Activated naive CD4-positive, alpha-beta T cell treated with anti-CD3 and anti-CD28 coated beads for 36 hours (primary cell): ENCODE results near the gene PGRMC2. TPM values are rescaled to one million over a fixed set of nuclear protein-coding genes. Genes with fewer than 3 reads are reported as not detected.

Source experiments
- CTCF ChIA-PET: fragments of 350-600 bp; sonication (Branson Sonifier 250); formaldehyde crosslinking; loops from one replicate; lab custom pipeline; 2021; ENCODE audit warnings: antibody characterized with exemption; lab: Charles Lee
- DNase-seq: peaks from one replicate; pipeline ENCODE4 v3.0.0-alpha.2; 2020
- H3K27ac Mint-ChIP-seq: one replicate; pipeline ENCODE4 v1.8.0; 2021; ENCODE audit warnings: mild to moderate bottlenecking, mixed read lengths
- H3K27me3 Mint-ChIP-seq: one replicate; pipeline ENCODE4 v1.8.0; 2021; ENCODE audit warnings: low read depth, mixed read lengths
- H3K36me3 Mint-ChIP-seq: one replicate; pipeline ENCODE4 v1.8.0; 2021; ENCODE audit warnings: low read depth, mixed read lengths
- H3K4me1 Mint-ChIP-seq: one replicate; pipeline ENCODE4 v1.8.0; 2021; ENCODE audit warnings: low read depth, mixed read lengths
- H3K4me3 Mint-ChIP-seq: one replicate; pipeline ENCODE4 v1.8.0; 2021; ENCODE audit warnings: mild to moderate bottlenecking, moderate library complexity, mixed read lengths
- H3K9me3 Mint-ChIP-seq: one replicate; pipeline ENCODE4 v1.8.0; 2021; ENCODE audit warnings: mixed read lengths
- intact Hi-C: fragments of 100-400 bp; cut with micrococcal nuclease; formaldehyde crosslinking; loops from one replicate; pipeline ENCODE4 v1.15.1; 2023
- total RNA-seq, 2 experiments: library from RNA; stranded (reverse); gene quantifications; one replicate each; pipeline ENCODE4 v1.2.3, GENCODE V29; 2021

Gene PGRMC2, protein sequence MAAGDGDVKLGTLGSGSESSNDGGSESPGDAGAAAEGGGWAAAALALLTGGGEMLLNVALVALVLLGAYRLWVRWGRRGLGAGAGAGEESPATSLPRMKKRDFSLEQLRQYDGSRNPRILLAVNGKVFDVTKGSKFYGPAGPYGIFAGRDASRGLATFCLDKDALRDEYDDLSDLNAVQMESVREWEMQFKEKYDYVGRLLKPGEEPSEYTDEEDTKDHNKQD
- 10 to 100 TPM; 19.2 to 22.0 TPM for total RNA-seq

DNA sequence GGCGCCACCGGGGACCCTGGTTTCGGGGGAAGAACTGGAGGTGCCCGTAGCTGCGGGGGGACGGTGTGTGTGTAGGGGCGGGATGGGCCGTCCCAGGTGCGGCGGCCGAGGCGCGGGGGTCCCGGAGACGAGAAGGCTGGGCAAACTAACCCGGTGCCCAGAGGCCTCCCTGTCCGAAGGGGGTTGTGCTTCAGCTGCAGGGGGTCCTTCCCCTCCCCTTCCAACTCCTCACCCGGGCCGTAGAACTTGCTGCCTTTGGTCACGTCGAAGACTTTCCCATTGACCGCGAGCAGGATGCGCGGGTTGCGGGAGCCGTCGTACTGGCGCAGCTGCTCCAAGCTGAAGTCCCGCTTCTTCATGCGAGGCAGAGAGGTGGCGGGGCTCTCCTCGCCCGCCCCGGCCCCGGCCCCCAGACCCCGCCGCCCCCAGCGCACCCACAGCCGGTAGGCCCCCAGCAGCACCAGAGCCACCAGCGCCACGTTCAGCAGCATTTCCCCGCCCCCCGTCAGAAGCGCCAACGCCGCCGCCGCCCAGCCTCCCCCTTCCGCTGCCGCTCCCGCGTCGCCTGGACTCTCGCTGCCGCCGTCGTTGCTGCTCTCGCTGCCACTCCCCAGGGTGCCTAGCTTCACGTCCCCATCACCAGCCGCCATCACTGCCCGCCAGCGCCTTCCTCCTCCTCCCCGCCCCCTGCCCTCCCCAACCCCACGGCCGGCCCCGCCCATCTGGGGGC, at the start of gene PGRMC2:
Gene PGRMC2, minus strand, starts transcription at position 673 of the 730 bp plus-strand sequence. Its CDS starts 23 bp downstream, at position 650.
- peak within 1 kb of the TSS; percentile 92 for H3K27ac Mint-ChIP-seq
- peak within 1 kb of the TSS; percentile 76 for H3K4me3 Mint-ChIP-seq
- no peaks in the 10 kb centered on the region for H3K27me3 Mint-ChIP-seq
- H3K9me3 Mint-ChIP-seq: no peaks in the 10 kb centered on the region
- DNase-seq: peak; percentile 54
- peaks cover 32% of the 10 kb centered on the region for H3K4me1 Mint-ChIP-seq
- intact Hi-C loops: loop anchor here (1.0 to 5.0 kb wide), 5 partner anchors 227 to 655 kb away; partner anchors contain the start of gene INTU
- H3K36me3 Mint-ChIP-seq: peaks cover 10% of the 10 kb centered on the region
- CTCF ChIA-PET: interaction anchor here (0.7 to 1.1 kb wide), 3 partner anchors 11 to 575 kb away, joined by 3 read pairs; no protein-coding TSS in a partner anchor

DNA sequence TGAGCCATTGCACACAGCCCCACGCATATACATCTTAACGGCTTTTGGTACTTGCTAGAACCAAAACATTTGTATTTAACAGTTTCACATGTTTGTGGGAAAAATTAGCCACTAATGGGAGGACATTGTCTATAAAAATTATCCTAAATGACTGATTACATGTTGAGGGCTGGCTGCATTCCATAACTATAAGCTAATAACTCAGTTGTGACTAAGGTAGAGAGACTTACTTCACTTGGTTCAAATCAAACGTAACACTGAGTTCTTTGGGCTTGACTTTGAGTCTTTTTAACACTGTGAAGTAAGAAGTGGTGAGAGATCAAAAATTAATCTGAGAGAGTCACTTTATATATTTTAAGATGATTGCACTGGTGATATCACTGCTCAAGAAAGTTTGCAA, 47.9 kb upstream of the PGRMC2 start:
- H3K4me3 Mint-ChIP-seq: no peak overlapping the region
- no peak for DNase-seq
- H3K4me1 Mint-ChIP-seq: no peaks in the 10 kb centered on the region
- no peak overlapping the region for H3K27ac Mint-ChIP-seq
- intact Hi-C loops: no loop called here
- H3K36me3 Mint-ChIP-seq: no peaks in the 10 kb centered on the region
- no peaks in the 10 kb centered on the region for H3K27me3 Mint-ChIP-seq
- CTCF ChIA-PET: no interaction called here
- H3K9me3 Mint-ChIP-seq: no peaks in the 10 kb centered on the region

DNA sequence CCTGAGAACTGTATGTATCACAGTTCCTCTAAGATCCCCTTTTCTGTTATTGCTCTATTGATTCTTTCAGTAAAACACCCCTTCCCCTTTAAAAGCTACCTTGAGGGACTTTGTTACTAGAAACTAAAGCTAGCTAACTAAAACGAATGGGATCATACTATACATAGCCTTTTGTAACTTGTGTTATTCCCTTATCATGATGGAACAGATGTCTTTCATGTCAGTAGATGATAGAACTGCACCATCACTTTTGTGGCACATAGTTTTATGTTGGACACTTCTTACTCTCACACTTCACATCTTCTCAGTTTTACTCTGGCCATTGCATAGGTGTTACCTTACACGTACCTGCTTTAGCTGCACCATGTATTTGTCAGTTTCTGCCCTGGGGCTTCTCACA, 46.6 kb upstream of the PGRMC2 start:
- Mint-ChIP-seq H3K4me3 (no peak overlapping the region), H3K27ac (no peak overlapping the region), H3K36me3 (no peaks in the 10 kb centered on the region), H3K4me1 (no peaks in the 10 kb centered on the region), H3K9me3 (no peaks in the 10 kb centered on the region), H3K27me3 (no peaks in the 10 kb centered on the region)
- no peak for DNase-seq
- CTCF ChIA-PET: interaction anchor here (0.6 kb wide), 2 partner anchors 18 to 42 kb away, joined by 4 read pairs; no protein-coding TSS in a partner anchor
- intact Hi-C loops: no loop called here

DNA sequence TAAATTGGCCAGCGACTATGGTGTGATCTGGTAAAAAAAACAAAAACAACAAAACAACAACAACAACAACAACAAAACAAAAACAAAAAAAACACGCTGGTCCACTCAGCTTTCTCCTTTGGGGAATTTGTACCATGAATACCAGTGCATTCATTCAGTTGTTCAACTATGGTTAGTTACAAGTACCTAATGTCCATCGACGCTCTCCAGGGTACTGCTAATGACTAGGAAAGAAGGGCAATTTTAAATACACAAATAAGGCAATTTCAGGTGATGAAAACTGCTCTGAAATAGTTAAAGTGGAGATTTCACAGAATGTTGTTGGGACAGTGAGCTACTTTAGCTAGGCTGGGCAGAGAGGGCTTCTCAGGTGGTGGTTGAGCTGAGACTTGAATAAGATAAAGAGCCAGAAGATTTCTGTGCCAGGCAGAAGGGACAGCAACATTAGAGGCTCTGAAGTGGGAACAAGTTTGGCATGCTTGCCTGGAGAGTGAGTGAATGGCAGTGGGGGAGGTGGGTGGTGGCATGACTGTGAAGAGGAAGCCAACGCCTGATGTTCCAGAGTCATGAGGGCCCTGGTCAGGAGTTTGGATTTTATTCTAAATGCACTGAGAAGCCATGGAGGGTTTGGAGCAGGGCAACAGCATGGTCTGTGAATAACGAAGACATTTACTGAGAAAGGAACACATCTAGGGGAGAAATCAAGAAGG, 45.9 kb upstream of the PGRMC2 start:
- no peak for DNase-seq
- no peak overlapping the region for H3K27ac Mint-ChIP-seq
- no peaks in the 10 kb centered on the region for H3K4me1 Mint-ChIP-seq
- CTCF ChIA-PET: interaction anchor here (0.6 kb wide), 1 partner anchor 42 kb away, joined by 4 read pairs; no protein-coding TSS in a partner anchor
- no peak overlapping the region for H3K4me3 Mint-ChIP-seq
- no peaks in the 10 kb centered on the region for H3K36me3 Mint-ChIP-seq
- no peaks in the 10 kb centered on the region for H3K9me3 Mint-ChIP-seq
- no peaks in the 10 kb centered on the region for H3K27me3 Mint-ChIP-seq
- intact Hi-C loops: no loop called here

DNA sequence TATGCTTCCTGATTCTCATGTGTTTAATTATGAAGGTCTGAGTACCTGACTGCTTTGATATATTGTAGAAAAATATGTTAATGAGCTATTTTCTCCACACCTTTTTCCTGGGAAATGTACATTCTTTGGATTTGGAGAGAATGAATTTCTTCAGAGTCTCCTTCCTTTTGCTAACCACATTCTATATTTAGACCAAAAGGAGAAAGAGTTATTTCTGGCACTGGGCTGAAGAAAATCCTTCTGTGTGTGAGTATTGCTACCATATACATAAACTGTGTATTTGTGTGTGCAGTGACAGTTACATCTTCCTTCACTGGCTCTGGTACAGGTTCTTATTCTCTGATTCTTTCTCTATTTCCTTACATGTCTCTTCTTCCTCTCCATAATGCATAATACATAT, 44.5 kb upstream of the PGRMC2 start:
- Mint-ChIP-seq H3K27me3 (no peaks in the 10 kb centered on the region), H3K27ac (no peak overlapping the region), H3K4me1 (no peaks in the 10 kb centered on the region), H3K4me3 (no peak overlapping the region), H3K9me3 (no peaks in the 10 kb centered on the region), H3K36me3 (peaks cover 1% of the 10 kb centered on the region)
- CTCF ChIA-PET: no interaction called here
- intact Hi-C loops: no loop called here
- DNase-seq: no peak

DNA sequence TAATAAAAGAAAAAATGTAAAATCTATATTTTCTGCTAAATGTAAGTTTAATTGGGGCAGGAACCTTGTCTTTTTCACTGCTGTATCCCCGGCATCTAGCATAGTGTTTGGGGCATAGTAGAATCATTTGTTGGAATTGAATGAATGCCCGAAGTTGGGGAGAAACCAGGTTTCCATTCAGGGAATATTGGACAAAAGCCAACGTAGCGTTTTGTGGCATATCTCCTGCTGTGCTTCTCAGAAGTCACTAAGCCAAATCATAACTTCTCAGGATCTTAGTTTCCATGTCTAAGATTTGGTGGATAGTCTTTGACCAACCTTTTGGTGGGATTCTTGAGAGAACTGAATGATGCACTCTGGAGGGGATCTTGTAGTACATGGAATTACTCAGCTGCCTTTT, 42.0 kb upstream of the PGRMC2 start:
- H3K4me3 Mint-ChIP-seq: no peak overlapping the region
- DNase-seq: no peak
- intact Hi-C loops: no loop called here
- no peaks in the 10 kb centered on the region for H3K9me3 Mint-ChIP-seq
- H3K36me3 Mint-ChIP-seq: peaks cover 1% of the 10 kb centered on the region
- no peaks in the 10 kb centered on the region for H3K4me1 Mint-ChIP-seq
- no peaks in the 10 kb centered on the region for H3K27me3 Mint-ChIP-seq
- no peak overlapping the region for H3K27ac Mint-ChIP-seq
- CTCF ChIA-PET: interaction anchor here (1.0 kb wide), 1 partner anchor 13 kb away, joined by 3 read pairs; no protein-coding TSS in a partner anchor

DNA sequence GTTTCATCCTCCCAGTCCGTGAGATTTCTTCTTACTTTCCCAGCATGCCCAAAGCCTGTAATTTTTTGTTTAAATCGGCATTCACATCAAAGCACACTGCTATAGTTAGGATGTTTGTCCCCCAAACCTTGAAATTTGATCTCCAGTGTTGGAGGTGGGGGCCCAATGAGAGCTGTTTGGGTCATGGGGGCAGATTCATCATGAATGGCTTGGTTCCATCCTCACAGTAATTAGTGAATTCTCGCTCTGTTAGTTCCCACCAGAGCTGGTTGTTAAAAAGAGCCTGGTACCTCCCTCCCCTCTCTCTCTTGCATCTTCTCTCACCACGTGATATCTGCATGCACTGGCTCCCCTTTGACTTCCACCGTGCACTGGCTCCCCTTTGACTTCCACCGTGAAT, 40.5 kb upstream of the PGRMC2 start:
- no peak for DNase-seq
- Mint-ChIP-seq H3K27me3 (no peaks in the 10 kb centered on the region), H3K4me1 (no peaks in the 10 kb centered on the region), H3K9me3 (no peaks in the 10 kb centered on the region), H3K27ac (no peak overlapping the region), H3K4me3 (no peak overlapping the region), H3K36me3 (peaks cover 1% of the 10 kb centered on the region)
- intact Hi-C loops: no loop called here
- CTCF ChIA-PET: no interaction called here

DNA sequence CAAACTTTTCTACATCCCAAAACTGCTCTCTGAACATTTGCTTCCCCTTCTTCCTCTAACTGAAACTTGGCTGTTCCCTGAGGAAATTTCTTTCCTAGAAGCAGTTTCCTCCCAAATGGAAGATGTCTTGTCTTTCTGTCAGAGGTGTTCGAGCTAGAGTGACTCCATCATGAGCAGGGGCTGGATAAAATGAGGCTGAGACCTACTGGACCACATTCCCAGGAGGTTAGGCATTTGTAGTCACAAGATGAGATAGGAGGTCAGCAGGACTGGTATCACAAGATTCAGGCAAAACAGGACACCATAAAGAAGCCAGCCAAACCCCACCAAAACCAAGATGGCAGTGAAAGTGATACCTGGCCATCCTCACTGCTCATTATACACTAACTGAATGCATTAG, 35.8 kb upstream of the PGRMC2 start:
- no peak overlapping the region for H3K4me3 Mint-ChIP-seq
- no peak overlapping the region for H3K27ac Mint-ChIP-seq
- H3K36me3 Mint-ChIP-seq: peaks cover 1% of the 10 kb centered on the region
- intact Hi-C loops: no loop called here
- H3K27me3 Mint-ChIP-seq: no peaks in the 10 kb centered on the region
- H3K4me1 Mint-ChIP-seq: no peaks in the 10 kb centered on the region
- CTCF ChIA-PET: no interaction called here
- no peaks in the 10 kb centered on the region for H3K9me3 Mint-ChIP-seq
- no peak for DNase-seq

DNA sequence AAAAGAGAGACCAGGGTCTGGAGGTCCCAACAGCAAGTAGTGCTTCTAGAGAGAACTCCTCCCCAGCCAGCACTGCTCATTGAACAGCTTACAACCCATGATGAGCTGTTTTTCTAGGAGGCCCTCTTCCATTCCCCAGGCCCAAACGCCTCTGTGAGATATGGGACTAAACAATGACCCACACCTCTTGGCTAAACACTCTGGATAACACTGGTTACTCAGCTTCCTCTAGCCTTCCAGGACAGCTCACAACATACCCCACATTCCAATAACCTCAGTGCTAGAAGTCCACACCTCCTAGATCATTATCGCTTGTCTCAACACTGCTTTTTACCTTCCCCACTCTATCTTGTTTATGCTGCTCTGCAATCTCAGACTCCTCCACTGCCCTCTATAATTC, 35.4 kb upstream of the PGRMC2 start:
- no peak for DNase-seq
- no peaks in the 10 kb centered on the region for H3K9me3 Mint-ChIP-seq
- intact Hi-C loops: no loop called here
- H3K27me3 Mint-ChIP-seq: no peaks in the 10 kb centered on the region
- no peak overlapping the region for H3K27ac Mint-ChIP-seq
- peaks cover 2% of the 10 kb centered on the region for H3K36me3 Mint-ChIP-seq
- no peaks in the 10 kb centered on the region for H3K4me1 Mint-ChIP-seq
- H3K4me3 Mint-ChIP-seq: no peak overlapping the region
- CTCF ChIA-PET: no interaction called here

DNA sequence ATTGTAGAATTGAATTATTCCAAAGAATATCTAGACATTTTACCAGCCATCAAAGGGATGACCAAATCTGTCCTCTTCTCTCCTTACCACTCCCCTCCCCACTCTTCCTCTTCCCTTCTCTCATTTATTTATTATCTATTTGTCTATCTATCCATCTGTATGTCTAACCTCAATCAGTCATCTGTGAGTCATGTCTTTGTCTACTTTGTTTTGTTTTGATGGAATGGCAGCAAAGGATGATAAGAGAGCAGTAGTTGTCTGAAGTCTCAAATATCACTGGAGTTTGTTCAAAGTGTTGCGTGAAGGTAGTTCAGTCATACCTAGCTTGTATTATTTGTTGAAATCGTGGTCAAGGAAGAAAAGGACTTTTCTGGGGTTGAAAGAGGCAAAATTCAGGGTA, 34.7 kb upstream of the PGRMC2 start:
- Mint-ChIP-seq H3K9me3 (no peaks in the 10 kb centered on the region), H3K4me3 (no peak overlapping the region), H3K27me3 (no peaks in the 10 kb centered on the region), H3K36me3 (peaks cover 5% of the 10 kb centered on the region), H3K27ac (no peak overlapping the region), H3K4me1 (no peaks in the 10 kb centered on the region)
- DNase-seq: no peak
- CTCF ChIA-PET: no interaction called here
- intact Hi-C loops: no loop called here

DNA sequence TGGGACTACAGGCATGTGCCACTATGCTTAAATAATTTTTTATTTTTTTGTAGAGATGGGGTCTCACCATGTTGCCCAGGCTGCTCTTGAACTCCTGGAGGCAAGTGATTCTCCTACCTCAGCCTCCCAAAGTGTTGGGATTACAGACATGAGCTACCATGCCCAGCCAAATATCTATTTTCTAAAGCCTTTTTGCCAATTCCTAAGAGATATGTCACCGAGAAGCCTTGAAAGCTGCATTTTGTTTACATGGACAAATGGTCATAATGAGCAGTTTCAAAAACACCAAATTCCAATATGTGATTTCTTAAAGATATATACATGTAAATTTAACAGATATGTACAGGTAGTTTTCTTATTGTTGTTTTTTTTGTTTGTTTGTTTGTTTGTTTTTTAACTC, 33.0 kb upstream of the PGRMC2 start:
- Mint-ChIP-seq H3K4me3 (no peak overlapping the region), H3K36me3 (peaks cover 12% of the 10 kb centered on the region), H3K27me3 (no peaks in the 10 kb centered on the region), H3K27ac (no peak overlapping the region), H3K9me3 (no peaks in the 10 kb centered on the region), H3K4me1 (no peaks in the 10 kb centered on the region)
- intact Hi-C loops: no loop called here
- CTCF ChIA-PET: interaction anchor here (0.6 kb wide), 1 partner anchor 484 kb away, joined by 3 read pairs; no protein-coding TSS in a partner anchor
- DNase-seq: no peak

DNA sequence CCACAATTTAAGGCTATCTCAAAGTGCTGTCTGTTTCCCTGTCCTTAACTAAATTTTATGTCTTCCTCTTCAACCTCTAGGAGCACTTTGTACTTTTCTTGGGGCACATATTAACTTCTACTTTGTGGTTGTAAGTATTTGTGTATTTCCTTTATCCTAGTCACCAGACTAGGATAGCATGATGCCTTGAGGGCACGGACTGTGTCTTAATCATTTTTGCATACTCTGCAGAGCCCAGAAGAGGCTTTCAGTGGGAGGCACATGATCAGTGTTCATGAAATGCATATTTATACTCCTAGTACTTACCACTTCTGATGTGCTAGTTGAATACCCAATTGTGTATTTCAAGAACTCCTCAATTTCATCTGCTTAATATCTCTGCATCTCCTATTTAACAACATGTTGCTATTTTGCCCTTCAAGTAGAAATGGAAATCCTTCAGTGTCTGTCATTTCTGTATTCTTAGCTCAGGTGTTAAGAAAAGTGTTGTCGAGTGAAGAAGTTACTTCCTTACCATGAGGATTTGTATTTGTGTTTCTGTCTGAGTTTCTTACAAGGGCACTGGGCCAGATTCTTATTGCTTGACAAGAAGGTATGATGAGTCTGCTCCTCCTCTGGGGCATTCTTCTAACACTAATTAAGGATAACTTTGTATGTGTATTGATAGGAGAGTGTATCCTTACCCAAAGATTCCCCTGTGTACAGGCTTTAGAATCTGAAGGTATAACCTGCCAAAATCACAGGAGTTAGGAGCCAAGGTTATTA, 28.3 kb upstream of the PGRMC2 start:
- Mint-ChIP-seq H3K9me3 (no peaks in the 10 kb centered on the region), H3K27me3 (no peaks in the 10 kb centered on the region), H3K36me3 (peaks cover 19% of the 10 kb centered on the region), H3K27ac (no peak overlapping the region), H3K4me1 (no peaks in the 10 kb centered on the region), H3K4me3 (no peak overlapping the region)
- CTCF ChIA-PET: interaction anchor here (0.7 kb wide), 1 partner anchor 18 kb away, joined by 4 read pairs; no protein-coding TSS in a partner anchor
- no peak for DNase-seq
- intact Hi-C loops: no loop called here
